ENCODE data around the gene RNF41.

- TF ChIP-seq ZBTB7A (IDR thresholded peaks at IDR 0.05; ENCODE audit: low read depth): no peak
- no peak for TF ChIP-seq MAX (IDR thresholded peaks at IDR 0.05)
- no peak for TF ChIP-seq REST (IDR thresholded peaks at IDR 0.05; ENCODE audit: low read depth)
- no peak for TF ChIP-seq TAF1 (IDR thresholded peaks at IDR 0.05; ENCODE audit: low read depth)
- TF ChIP-seq FOXM1 (IDR thresholded peaks at IDR 0.05; ENCODE audit: borderline replicate concordance, low read depth): no peak
- no peak for TF ChIP-seq RAD21 (IDR thresholded peaks at IDR 0.05; ENCODE audit: low read depth)
- TF ChIP-seq EGR1 (IDR thresholded peaks at IDR 0.05): no peak
Measured at GRCh38 chr12:56260921-56261320, 39.2 kb upstream of the RNF41 start.

Data from Ishikawa (cell line).